ENCODE results near the gene SPATA1. TPM values are rescaled to one million over a fixed set of nuclear protein-coding genes. Genes with fewer than 3 reads are reported as not detected.

Gene SPATA1
- total and polyA plus RNA-seq, 2 of the 13 experiments (the other 11 are each of a cell fraction or from before 2014, with no cell fraction given): 0.70 to 1.4 TPM

DNA sequence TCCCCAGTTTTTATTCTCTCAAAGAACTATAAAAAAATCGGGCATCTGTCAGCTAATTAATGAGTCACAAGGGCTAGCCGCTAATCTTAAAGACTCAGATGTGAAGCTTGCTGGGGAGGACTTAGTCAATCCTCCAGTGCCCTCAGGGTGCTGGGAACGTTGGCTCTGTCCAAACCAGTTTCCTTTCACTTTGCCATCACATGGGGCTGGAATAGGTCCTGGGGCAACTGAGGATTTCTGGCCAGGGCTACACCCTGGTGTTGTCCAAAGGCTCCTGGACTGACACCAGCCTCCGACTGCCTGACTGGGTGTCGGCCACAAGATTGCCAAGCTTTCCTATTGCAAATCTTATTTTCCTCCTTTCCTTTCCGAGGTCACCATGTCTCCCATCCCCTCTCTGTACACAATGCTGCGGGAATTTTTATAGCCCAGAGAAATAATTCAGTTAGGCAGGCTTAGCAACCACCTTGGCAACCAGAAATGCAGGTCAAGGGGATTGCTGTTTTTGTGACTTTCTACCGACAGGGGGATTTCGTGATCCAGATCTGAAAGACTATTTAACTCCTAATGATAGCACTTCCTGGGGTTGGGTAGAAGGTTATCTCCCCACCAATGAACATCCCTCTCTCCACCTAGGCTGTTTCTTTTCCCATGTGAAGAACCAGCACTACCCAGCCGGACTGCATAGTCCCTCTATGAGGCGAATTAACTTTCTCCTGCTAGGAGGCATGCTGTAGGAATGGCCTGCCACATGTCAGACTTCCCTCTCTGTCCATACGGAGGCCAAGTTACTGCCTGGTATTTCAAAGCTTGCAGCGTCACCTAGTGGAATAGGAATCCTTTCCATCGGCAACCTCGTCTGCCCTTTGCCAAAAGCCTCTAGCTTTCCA lies 98.0 kb downstream of the SPATA1 start (continued):
- TF ChIP-seq ZNF792 (CRISPR knock-in tag; IDR thresholded peaks at IDR 0.05) (no peak), ZNF644 (CRISPR knock-in tag; IDR thresholded peaks at IDR 0.05; ENCODE audit: low read depth) (no peak), RFX5 (IDR thresholded peaks at IDR 0.05; ENCODE audit: low read depth, low read length) (no peak), HMG20B (CRISPR knock-in tag; conservative IDR thresholded peaks at IDR 0.05) (no peak), ZMYM4 (CRISPR knock-in tag; IDR thresholded peaks at IDR 0.05) (peak; percentile 47; the same call in 1 of the 2 replicates), PRPF4 (IDR thresholded peaks at IDR 0.05; ENCODE audit: low read depth, low read length, poor library complexity, severe bottlenecking) (no peak), GATAD2A (CRISPR knock-in tag; IDR thresholded peaks at IDR 0.05) (0 out of 2 replicates have a peak, but pooled peaks have one; percentile 15), SIX1 (CRISPR knock-in tag; IDR thresholded peaks at IDR 0.05; ENCODE audit: borderline replicate concordance) (no peak), ZNF563 (CRISPR knock-in tag; IDR thresholded peaks at IDR 0.05) (no peak), PHF21A (CRISPR knock-in tag; IDR thresholded peaks at IDR 0.05) (0 out of 2 replicates have a peak, but pooled peaks have one; percentile 28), RFXAP (CRISPR knock-in tag; IDR thresholded peaks at IDR 0.05; ENCODE audit: borderline replicate concordance) (no peak), HNRNPUL1 (IDR thresholded peaks at IDR 0.05; ENCODE audit: low read depth, low read length) (no peak), FOXA3 (CRISPR knock-in tag; IDR thresholded peaks at IDR 0.05) (0 out of 2 replicates have a peak, but pooled peaks have one; percentile 38), SOX5 (CRISPR knock-in tag; IDR thresholded peaks at IDR 0.05; ENCODE audit: borderline replicate concordance) (no peak), RFX1 (IDR thresholded peaks at IDR 0.05) (peak; percentile 30; the same call in 1 of the 2 replicates), FOXK1 (CRISPR knock-in tag; IDR thresholded peaks at IDR 0.05; ENCODE audit: borderline replicate concordance, low read depth) (no peak), ZNF296 (CRISPR knock-in tag; conservative IDR thresholded peaks at IDR 0.05) (no peak), RFXANK (CRISPR knock-in tag; IDR thresholded peaks at IDR 0.05) (no peak), ZNF12 (CRISPR knock-in tag; IDR thresholded peaks at IDR 0.05) (no peak), RFX3 (CRISPR knock-in tag; IDR thresholded peaks at IDR 0.05) (peak; percentile 48; the same call in 1 of the 2 replicates), AKNA (CRISPR knock-in tag; IDR thresholded peaks at IDR 0.05; ENCODE audit: borderline replicate concordance) (no peak)
- TF ChIP-seq, protein P1, sequence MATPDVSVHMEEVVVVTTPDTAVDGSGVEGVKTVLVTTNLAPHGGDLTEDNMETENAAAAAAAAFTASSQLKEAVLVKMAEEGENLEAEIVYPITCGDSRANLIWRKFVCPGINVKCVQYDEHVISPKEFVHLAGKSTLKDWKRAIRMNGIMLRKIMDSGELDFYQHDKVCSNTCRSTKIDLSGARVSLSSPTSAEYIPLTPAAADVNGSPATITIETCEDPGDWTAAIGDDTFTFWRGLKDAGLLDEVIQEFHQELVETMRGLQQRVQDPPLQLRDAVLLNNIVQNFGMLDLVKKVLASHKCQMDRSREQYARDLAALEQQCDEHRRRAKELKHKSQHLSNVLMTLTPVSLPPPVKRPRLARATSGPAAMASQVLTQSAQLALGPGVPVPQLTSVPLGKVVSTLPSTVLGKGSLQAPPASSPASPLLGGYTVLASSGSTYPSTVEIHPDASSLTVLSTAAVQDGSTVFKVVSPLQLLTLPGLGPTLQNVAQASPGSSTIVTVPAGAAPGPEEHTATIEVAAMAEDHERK (CRISPR knock-in tag; IDR thresholded peaks at IDR 0.05; ENCODE audit: low read depth): no peak
- TF ChIP-seq, protein P2, sequence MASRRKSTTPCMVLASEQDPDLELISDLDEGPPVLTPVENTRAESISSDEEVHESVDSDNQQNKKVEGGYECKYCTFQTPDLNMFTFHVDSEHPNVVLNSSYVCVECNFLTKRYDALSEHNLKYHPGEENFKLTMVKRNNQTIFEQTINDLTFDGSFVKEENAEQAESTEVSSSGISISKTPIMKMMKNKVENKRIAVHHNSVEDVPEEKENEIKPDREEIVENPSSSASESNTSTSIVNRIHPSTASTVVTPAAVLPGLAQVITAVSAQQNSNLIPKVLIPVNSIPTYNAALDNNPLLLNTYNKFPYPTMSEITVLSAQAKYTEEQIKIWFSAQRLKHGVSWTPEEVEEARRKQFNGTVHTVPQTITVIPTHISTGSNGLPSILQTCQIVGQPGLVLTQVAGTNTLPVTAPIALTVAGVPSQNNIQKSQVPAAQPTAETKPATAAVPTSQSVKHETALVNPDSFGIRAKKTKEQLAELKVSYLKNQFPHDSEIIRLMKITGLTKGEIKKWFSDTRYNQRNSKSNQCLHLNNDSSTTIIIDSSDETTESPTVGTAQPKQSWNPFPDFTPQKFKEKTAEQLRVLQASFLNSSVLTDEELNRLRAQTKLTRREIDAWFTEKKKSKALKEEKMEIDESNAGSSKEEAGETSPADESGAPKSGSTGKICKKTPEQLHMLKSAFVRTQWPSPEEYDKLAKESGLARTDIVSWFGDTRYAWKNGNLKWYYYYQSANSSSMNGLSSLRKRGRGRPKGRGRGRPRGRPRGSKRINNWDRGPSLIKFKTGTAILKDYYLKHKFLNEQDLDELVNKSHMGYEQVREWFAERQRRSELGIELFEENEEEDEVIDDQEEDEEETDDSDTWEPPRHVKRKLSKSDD (CRISPR knock-in tag; IDR thresholded peaks at IDR 0.05; ENCODE audit: low read depth): no peak
